HCT116 (cell line): Measurements from ENCODE around the gene STK25. TPM values are rescaled to one million over a fixed set of nuclear protein-coding genes. Genes with fewer than 3 reads are reported as not detected.

Experiments
- ATAC-seq: fragments of 200-7000 bp; cut with Tn5 transposase; 2 replicates; pipeline ENCODE4 v1.9.1; 2020; ENCODE audit warnings: mild to moderate bottlenecking, moderate library complexity
- BruUV-seq: library from RNA; stranded (reverse); fragments of 400-500 nt; replicated peaks from 2 replicates; lab custom pipeline; 2021; lab: Mats Ljungman, UMichigan
- CTCF ChIA-PET: fragments of 300-600 bp; sonication (Branson Sonifier 250); formaldehyde crosslinking; loops from one replicate; lab custom pipeline; 2021; ENCODE audit warnings: antibody characterized with exemption; lab: Charles Lee
- POLR2A ChIA-PET: fragments of 300-600, 350-600 bp; sonication (Branson Sonifier 250); formaldehyde crosslinking; loops from one replicate; lab custom pipeline; 2021; ENCODE audit warnings: antibody characterized with exemption; lab: Charles Lee
- RAD21 ChIA-PET, 2 experiments: fragments of 300-600 bp; sonication (Branson Sonifier 250); formaldehyde crosslinking; loops; one replicate each; lab custom pipeline; 2023; ENCODE audit warnings: low total read pairs in 2 of 2; ENCODE audit not compliant: uncharacterized antibody in 2 of 2, unreplicated experiment in 2 of 2, low non-redundant PET in 1 of 2; lab: Charles Lee
- DNase-seq: peaks from one replicate; pipeline ENCODE4 v3.0.0-alpha.2; 2010; ENCODE audit warnings: low read depth, low spot score
- H2AFZ ChIP-seq: fragments of 200-600 bp; shearing (Covaris generic), sonication (generic); 2 replicates; pipeline ENCODE4 v1.6.1; 2017; ENCODE audit warnings: low read depth, mixed run types, mixed read lengths, antibody characterized with exemption, low read length; ENCODE audit not compliant: poor library complexity, severe bottlenecking
- H3K27ac ChIP-seq: 2 replicates; pipeline ENCODE4 v1.5.1; 2012; ENCODE audit warnings: low read depth, low read length
- H3K27me3 ChIP-seq: fragments of 200-600 bp; sonication (generic); 2 replicates; pipeline ENCODE4 v1.6.1; 2016; ENCODE audit warnings: mixed run types, low read length, mixed read lengths; ENCODE audit not compliant: insufficient read depth
- H3K36me3 ChIP-seq, 2 experiments: fragments of 200-500 bp in 1 of 2; fragments of 200-600 bp in 1 of 2; sonication (Bioruptor generic) in 1 of 2; sonication (generic) in 1 of 2; 2 replicates each; pipeline versions ENCODE4 v1.5.1 to v1.6.1; 2014 to 2016; ENCODE audit warnings: low read length in 2 of 2, inconsistent platforms in 1 of 2, mixed read lengths in 1 of 2, mixed run types in 1 of 2; ENCODE audit not compliant: insufficient read depth in 2 of 2, control insufficient read depth in 1 of 2
- H3K4me1 ChIP-seq, 2 experiments: fragments of 200-600 bp in 1 of 2; sonication (generic) in 1 of 2; 2 replicates each; pipeline versions ENCODE4 v1.5.1 to v1.6.1; 2012 to 2017; ENCODE audit warnings: low read length in 2 of 2, inconsistent platforms in 1 of 2, mild to moderate bottlenecking in 1 of 2, mixed read lengths in 1 of 2, mixed run types in 1 of 2, moderate library complexity in 1 of 2; ENCODE audit not compliant: insufficient read depth in 2 of 2, control insufficient read depth in 1 of 2
- H3K4me2 ChIP-seq: fragments of 200-600 bp; sonication (generic); 2 replicates; pipeline ENCODE4 v1.6.1; 2017; ENCODE audit warnings: mixed run types, low read length, mixed read lengths
- H3K4me3 ChIP-seq, 2 experiments: fragments of 200-600 bp in 1 of 2; sonication (generic) in 1 of 2; replicated peaks in 1 of 2; 2 replicates each; pipeline ENCODE4 v1.5.1; 2011 to 2016; ENCODE audit warnings: low read length in 2 of 2, control low read depth in 1 of 2, low read depth in 1 of 2, mild to moderate bottlenecking in 1 of 2, mixed read lengths in 1 of 2, mixed run types in 1 of 2
- H3K79me2 ChIP-seq: fragments of 200-600 bp; sonication (generic); 2 replicates; pipeline ENCODE4 v1.6.1; 2017; ENCODE audit warnings: mild to moderate bottlenecking, mixed run types, low read length, moderate library complexity, mixed read lengths; ENCODE audit not compliant: insufficient read depth
- H3K9ac ChIP-seq: fragments of 200-600 bp; sonication (generic); 2 replicates; pipeline ENCODE4 v1.6.1; 2016; ENCODE audit warnings: low read length, mixed read lengths
- H3K9me2 ChIP-seq: fragments of 200-600 bp; sonication (generic), shearing (Covaris generic); 2 replicates; pipeline ENCODE4 v1.6.1; 2017; ENCODE audit warnings: mixed run types, mild to moderate bottlenecking, moderate library complexity; ENCODE audit not compliant: insufficient read depth
- H3K9me3 ChIP-seq, 2 experiments: fragments of 200-500 bp in 1 of 2; fragments of 200-600 bp in 1 of 2; sonication (Bioruptor generic) in 1 of 2; sonication (generic) in 1 of 2; 2 replicates each; pipeline ENCODE4 v1.6.1; 2014 to 2017; ENCODE audit warnings: low read length in 2 of 2, mixed read lengths in 2 of 2, inconsistent platforms in 1 of 2, low read depth in 1 of 2, mild to moderate bottlenecking in 1 of 2, mixed run types in 1 of 2, moderate library complexity in 1 of 2; ENCODE audit not compliant: control insufficient read depth in 1 of 2, insufficient read depth in 1 of 2
- H4K20me1 ChIP-seq: fragments of 200-600 bp; sonication (generic), shearing (Covaris generic); 2 replicates; pipeline ENCODE4 v1.6.1; 2017; ENCODE audit warnings: mixed run types, mild to moderate bottlenecking, moderate library complexity; ENCODE audit not compliant: insufficient read depth
- CTCF ChIP-seq, 3 experiments: fragments of 200-600 bp in 1 of 3; sonication (generic) in 1 of 3; IDR thresholded peaks in 2 of 3; conservative IDR thresholded peaks in 1 of 3; 2 replicates each; pipeline ENCODE4 v1.5.1; 2012 to 2017; ENCODE audit warnings: low read depth in 2 of 3, low read length in 2 of 3, antibody characterized with exemption in 1 of 3, borderline replicate concordance in 1 of 3, control low read depth in 1 of 3, mild to moderate bottlenecking in 1 of 3, mixed read lengths in 1 of 3, mixed run types in 1 of 3, moderate library complexity in 1 of 3; ENCODE audit not compliant: insufficient read depth in 1 of 3
- EGR1 ChIP-seq: IDR thresholded peaks from 2 replicates; pipeline ENCODE4 v1.6.1; 2012; ENCODE audit warnings: low read depth
- EZH2phosphoT487 ChIP-seq: fragments of 200-600 bp; IDR thresholded peaks from 2 replicates; pipeline ENCODE4 v1.6.1; 2018; ENCODE audit warnings: antibody characterized with exemption, borderline replicate concordance
- JUND ChIP-seq: IDR thresholded peaks from 2 replicates; pipeline ENCODE4 v1.6.1; 2012
- POLR2A ChIP-seq: IDR thresholded peaks from 2 replicates; pipeline ENCODE4 v1.7.0; 2011; ENCODE audit warnings: borderline replicate concordance; ENCODE audit not compliant: insufficient read depth, insufficient read length; ENCODE audit errors: extremely low read depth
- RAD21 ChIP-seq: IDR thresholded peaks from 2 replicates; pipeline ENCODE4 v1.6.1; 2012; ENCODE audit warnings: low read depth, mild to moderate bottlenecking
- SP1 ChIP-seq: IDR thresholded peaks from 2 replicates; pipeline ENCODE4 v1.6.1; 2012; ENCODE audit warnings: low read depth
- YY1 ChIP-seq: IDR thresholded peaks from 2 replicates; pipeline ENCODE4 v1.6.1; 2011; ENCODE audit warnings: low read length, low read depth, moderate library complexity, mild to moderate bottlenecking; ENCODE audit not compliant: insufficient replicate concordance; ENCODE audit errors: extremely low read depth
- ZFX ChIP-seq: fragments of 450-650 bp; IDR thresholded peaks from 2 replicates; pipeline ENCODE4 v1.6.1; 2017
- intact Hi-C: fragments of 100-400 bp; cut with micrococcal nuclease; formaldehyde crosslinking; loops from 2 replicates; pipeline ENCODE4 v1.10.0; 2022
- total RNA-seq: library from RNA; stranded (reverse); gene quantifications from one replicate; pipeline ENCODE4 v1.2.1, GENCODE V29; 2021; ENCODE audit not compliant: unreplicated experiment
- TF ChIP-seq, protein P1 (sequence below): IDR thresholded peaks from 2 replicates; pipeline ENCODE4 v1.6.1; 2012
- TF ChIP-seq, protein P2 (sequence below): IDR thresholded peaks from 2 replicates; pipeline ENCODE4 v1.6.1; 2011; ENCODE audit warnings: mild to moderate bottlenecking, low read length, moderate library complexity; ENCODE audit not compliant: insufficient replicate concordance; ENCODE audit errors: extremely low read depth
- TF ChIP-seq, protein P3 (sequence below): IDR thresholded peaks from 2 replicates; pipeline ENCODE4 v1.6.1; 2012

The STK25 gene
- total RNA-seq, 1 experiment from 2014 or later = 160 TPM

- TF ChIP-seq, protein P1, sequence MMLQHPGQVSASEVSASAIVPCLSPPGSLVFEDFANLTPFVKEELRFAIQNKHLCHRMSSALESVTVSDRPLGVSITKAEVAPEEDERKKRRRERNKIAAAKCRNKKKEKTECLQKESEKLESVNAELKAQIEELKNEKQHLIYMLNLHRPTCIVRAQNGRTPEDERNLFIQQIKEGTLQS = no peak
- TF ChIP-seq ZFX = no peak
These were observed 44.9 kb downstream of the STK25 start (continued) for GRCh38 chr2:241463276-241464135.

- ChIA-PET POLR2A (no interaction called here), RAD21 (no interaction called here), CTCF (no interaction called here)
- Histone ChIP-seq H3K4me1 (no peaks in the 10 kb centered on the region), H3K9ac (no peak overlapping the region), H3K27me3 (no peaks in the 10 kb centered on the region), H3K79me2 (no peaks in the 10 kb centered on the region), H4K20me1 (no peaks in the 10 kb centered on the region), H3K4me3 (no peak overlapping the region), H3K9me3 (no peaks in the 10 kb centered on the region), H2AFZ (no peak overlapping the region), H3K9me2 (no peaks in the 10 kb centered on the region), H3K4me2 (no peak overlapping the region), H3K27ac (no peak overlapping the region), H3K36me3 (no peaks in the 10 kb centered on the region)
- DNase-seq (no peak), ATAC-seq (no peak)
- TF ChIP-seq SP1 (no peak), CTCF (IDR thresholded peaks at IDR 0.05 in 2 of 3, conservative IDR thresholded peaks at IDR 0.05 in 1 of 3; ENCODE audit: borderline replicate concordance in 1 of 3, insufficient read depth in 1 of 3, low read depth in 2 of 3, low read length in 2 of 3) (no peak), YY1 (no peak), RAD21 (no peak), EGR1 (no peak), POLR2A (no peak), EZH2phosphoT487 (no peak), JUND (no peak)
- TF ChIP-seq, protein P2, sequence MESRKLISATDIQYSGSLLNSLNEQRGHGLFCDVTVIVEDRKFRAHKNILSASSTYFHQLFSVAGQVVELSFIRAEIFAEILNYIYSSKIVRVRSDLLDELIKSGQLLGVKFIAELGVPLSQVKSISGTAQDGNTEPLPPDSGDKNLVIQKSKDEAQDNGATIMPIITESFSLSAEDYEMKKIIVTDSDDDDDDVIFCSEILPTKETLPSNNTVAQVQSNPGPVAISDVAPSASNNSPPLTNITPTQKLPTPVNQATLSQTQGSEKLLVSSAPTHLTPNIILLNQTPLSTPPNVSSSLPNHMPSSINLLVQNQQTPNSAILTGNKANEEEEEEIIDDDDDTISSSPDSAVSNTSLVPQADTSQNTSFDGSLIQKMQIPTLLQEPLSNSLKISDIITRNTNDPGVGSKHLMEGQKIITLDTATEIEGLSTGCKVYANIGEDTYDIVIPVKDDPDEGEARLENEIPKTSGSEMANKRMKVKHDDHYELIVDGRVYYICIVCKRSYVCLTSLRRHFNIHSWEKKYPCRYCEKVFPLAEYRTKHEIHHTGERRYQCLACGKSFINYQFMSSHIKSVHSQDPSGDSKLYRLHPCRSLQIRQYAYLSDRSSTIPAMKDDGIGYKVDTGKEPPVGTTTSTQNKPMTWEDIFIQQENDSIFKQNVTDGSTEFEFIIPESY = no peak
- TF ChIP-seq, protein P3, sequence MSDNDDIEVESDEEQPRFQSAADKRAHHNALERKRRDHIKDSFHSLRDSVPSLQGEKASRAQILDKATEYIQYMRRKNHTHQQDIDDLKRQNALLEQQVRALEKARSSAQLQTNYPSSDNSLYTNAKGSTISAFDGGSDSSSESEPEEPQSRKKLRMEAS = no peak
- BruUV-seq = no TSS peak
- intact Hi-C loops = no loop called here
These were observed 46.4 kb downstream of the STK25 start for GRCh38 chr2:241461693-241462677.
